OCI-LY1 (cell line): ENCODE results near the gene ARAP3.

Experiments
- EZH2 ChIP-seq: fragments of 200-600 bp; sonication (generic), shearing (Covaris generic); IDR thresholded peaks from 2 replicates; pipeline ENCODE4 v1.8.0; 2017; ENCODE audit warnings: borderline replicate concordance, mixed run types, mild to moderate bottlenecking, antibody characterized with exemption, low read length, moderate library complexity, mixed read lengths
- TF ChIP-seq, protein P1 (sequence below): fragments of 200-600 bp; sonication (generic), shearing (Covaris generic); IDR thresholded peaks from 2 replicates; pipeline ENCODE4 v1.5.1; 2017; ENCODE audit warnings: mild to moderate bottlenecking, antibody characterized with exemption, low read length, moderate library complexity, mixed read lengths

- TF ChIP-seq, protein P1, sequence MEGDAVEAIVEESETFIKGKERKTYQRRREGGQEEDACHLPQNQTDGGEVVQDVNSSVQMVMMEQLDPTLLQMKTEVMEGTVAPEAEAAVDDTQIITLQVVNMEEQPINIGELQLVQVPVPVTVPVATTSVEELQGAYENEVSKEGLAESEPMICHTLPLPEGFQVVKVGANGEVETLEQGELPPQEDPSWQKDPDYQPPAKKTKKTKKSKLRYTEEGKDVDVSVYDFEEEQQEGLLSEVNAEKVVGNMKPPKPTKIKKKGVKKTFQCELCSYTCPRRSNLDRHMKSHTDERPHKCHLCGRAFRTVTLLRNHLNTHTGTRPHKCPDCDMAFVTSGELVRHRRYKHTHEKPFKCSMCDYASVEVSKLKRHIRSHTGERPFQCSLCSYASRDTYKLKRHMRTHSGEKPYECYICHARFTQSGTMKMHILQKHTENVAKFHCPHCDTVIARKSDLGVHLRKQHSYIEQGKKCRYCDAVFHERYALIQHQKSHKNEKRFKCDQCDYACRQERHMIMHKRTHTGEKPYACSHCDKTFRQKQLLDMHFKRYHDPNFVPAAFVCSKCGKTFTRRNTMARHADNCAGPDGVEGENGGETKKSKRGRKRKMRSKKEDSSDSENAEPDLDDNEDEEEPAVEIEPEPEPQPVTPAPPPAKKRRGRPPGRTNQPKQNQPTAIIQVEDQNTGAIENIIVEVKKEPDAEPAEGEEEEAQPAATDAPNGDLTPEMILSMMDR: no peak
- no peak for TF ChIP-seq EZH2
Observed at GRCh38 chr5:141632650-141633049, 49.4 kb downstream of the ARAP3 start.
